HepG2 (cell line): ENCODE data around the gene TMEM39B. TPM values are rescaled to one million over a fixed set of nuclear protein-coding genes. Genes with fewer than 3 reads are reported as not detected.

Experiments
- ARNT2 ChIP-seq: sonication (generic); formaldehyde crosslinking; IDR thresholded peaks from 2 replicates; pipeline ENCODE4 v1.8.0; 2022; ENCODE audit warnings: mild to moderate bottlenecking, low read depth, missing genetic modification reagents, moderate library complexity
- DNMT3B ChIP-seq: conservative IDR thresholded peaks from 2 replicates; pipeline ENCODE4 v1.6.1; 2016; ENCODE audit warnings: missing biosample characterization, control low read depth
- E2F2 ChIP-seq: sonication (generic); formaldehyde crosslinking; IDR thresholded peaks from 2 replicates; pipeline ENCODE4 v1.4.0; 2020; ENCODE audit warnings: missing genetic modification reagents, borderline replicate concordance
- EED ChIP-seq: sonication (generic); formaldehyde crosslinking; IDR thresholded peaks from 2 replicates; pipeline ENCODE4 v1.5.0; 2020; ENCODE audit warnings: mild to moderate bottlenecking, missing genetic modification reagents
- ETV5 ChIP-seq: IDR thresholded peaks from 2 replicates; pipeline ENCODE4 v1.6.1; 2018; ENCODE audit warnings: missing biosample characterization, missing genetic modification reagents, inconsistent platforms, borderline replicate concordance
- GABPB1 ChIP-seq: IDR thresholded peaks from 2 replicates; pipeline ENCODE4 v1.6.1; 2016; ENCODE audit warnings: mild to moderate bottlenecking, missing genetic modification reagents, moderate library complexity, missing compliant biosample characterization
- MEIS2 ChIP-seq: sonication (generic); formaldehyde crosslinking; IDR thresholded peaks from 2 replicates; pipeline ENCODE4 v1.9.0; 2021; ENCODE audit warnings: mild to moderate bottlenecking, missing genetic modification reagents
- MIXL1 ChIP-seq: IDR thresholded peaks from 2 replicates; pipeline ENCODE4 v1.6.1; 2016
- RAD51 ChIP-seq: fragments of 450-650 bp; IDR thresholded peaks from 2 replicates; pipeline ENCODE4 v1.6.1; 2016; ENCODE audit warnings: borderline replicate concordance
- RFX5 ChIP-seq: IDR thresholded peaks from 2 replicates; pipeline ENCODE4 v1.6.1; 2011; ENCODE audit warnings: low read depth, low read length, improper control_type of control experiment
- SMAD3 ChIP-seq: sonication (generic); formaldehyde crosslinking; IDR thresholded peaks from 2 replicates; pipeline ENCODE4 v1.4.0; 2020; ENCODE audit warnings: missing genetic modification reagents
- SMARCE1 ChIP-seq: fragments of 450-650 bp; IDR thresholded peaks from 2 replicates; pipeline ENCODE4 v1.6.1; 2017; ENCODE audit warnings: borderline replicate concordance
- SRSF1 ChIP-seq: fragments of 200-400 bp; formaldehyde crosslinking; optimal IDR thresholded peaks from 2 replicates; pipeline ENCODE3; 2017; ENCODE audit warnings: mild to moderate bottlenecking, low read depth, low read length, moderate library complexity
- ZIK1 ChIP-seq: sonication (generic); formaldehyde crosslinking; IDR thresholded peaks from 2 replicates; pipeline ENCODE4 v1.5.0; 2020; ENCODE audit warnings: mild to moderate bottlenecking, low read depth, missing genetic modification reagents, borderline replicate concordance
- ZNF180 ChIP-seq: sonication (generic); formaldehyde crosslinking; IDR thresholded peaks from 2 replicates; pipeline ENCODE4 v1.4.0; 2020; ENCODE audit warnings: low read depth, missing genetic modification reagents, borderline replicate concordance
- ZNF20 ChIP-seq: sonication (generic); formaldehyde crosslinking; IDR thresholded peaks from 2 replicates; pipeline ENCODE4 v1.4.0; 2020; ENCODE audit warnings: mild to moderate bottlenecking, moderate library complexity, missing genetic modification reagents
- ZNF260 ChIP-seq: sonication (generic); formaldehyde crosslinking; IDR thresholded peaks from 2 replicates; pipeline ENCODE4 v1.4.0; 2020; ENCODE audit warnings: missing genetic modification reagents, low read depth, mild to moderate bottlenecking, borderline replicate concordance
- ZNF263 ChIP-seq: sonication (generic); formaldehyde crosslinking; IDR thresholded peaks from 2 replicates; pipeline ENCODE4 v1.4.0; 2020; ENCODE audit warnings: missing genetic modification reagents
- ZNF549 ChIP-seq: sonication (generic); formaldehyde crosslinking; IDR thresholded peaks from 2 replicates; pipeline ENCODE4 v1.5.0; 2020; ENCODE audit warnings: missing genetic modification reagents
- ZNF563 ChIP-seq: sonication (generic); formaldehyde crosslinking; IDR thresholded peaks from 2 replicates; pipeline ENCODE4 v1.8.0; 2022; ENCODE audit warnings: mild to moderate bottlenecking, moderate library complexity, missing genetic modification reagents
- ZNF574 ChIP-seq: sonication (generic); formaldehyde crosslinking; IDR thresholded peaks from 2 replicates; pipeline ENCODE4 v1.4.0; 2020; ENCODE audit warnings: missing genetic modification reagents
- ZNF746 ChIP-seq: sonication (generic); formaldehyde crosslinking; IDR thresholded peaks from 2 replicates; pipeline ENCODE4 v1.8.0; 2022; ENCODE audit warnings: mild to moderate bottlenecking, missing genetic modification reagents
- ZNF773 ChIP-seq: sonication (generic); formaldehyde crosslinking; IDR thresholded peaks from 2 replicates; pipeline ENCODE4 v1.4.0; 2020; ENCODE audit warnings: missing genetic modification reagents, borderline replicate concordance
- polyA plus RNA-seq, 8 experiments: library from polyadenylated mRNA; depleted of rRNA in 3 of 8; stranded (reverse) in 7 of 8; unstranded in 1 of 8; fragments of >200 nt; fragmentation: Illumina TruSeq in 4 of 8; extraction: Trizol in 4 of 8; gene quantifications; 2 replicates each; pipeline versions ENCODE4 v1.2.1 to v1.2.3, GENCODE V29; 2011 to 2016; ENCODE audit warnings: low read depth in 4 of 8, missing spikeins in 1 of 8, mixed read lengths in 1 of 8; ENCODE audit not compliant: insufficient read depth in 1 of 8
- total RNA-seq, 5 experiments: library from RNA; depleted of rRNA; stranded (reverse); fragments of >200 nt; fragmentation: Illumina TruSeq; extraction: Trizol; gene quantifications; 2 replicates each; pipeline ENCODE4 v1.2.3, GENCODE V29; 2016; ENCODE audit warnings: low read depth in 1 of 5
- TF ChIP-seq, protein P1 (sequence below): sonication (generic); formaldehyde crosslinking; IDR thresholded peaks from 2 replicates; pipeline ENCODE4 v1.8.0; 2022; ENCODE audit warnings: missing genetic modification reagents, mild to moderate bottlenecking, inconsistent platforms, borderline replicate concordance
- TF ChIP-seq, protein P2 (sequence below): IDR thresholded peaks from 2 replicates; pipeline ENCODE4 v1.6.1; 2012; ENCODE audit warnings: inconsistent platforms

The TMEM39B gene
- total and polyA plus RNA-seq, 2 of the 13 experiments (the other 11 are each of a cell fraction or from before 2014, with no cell fraction given): 4.9 to 10.4 TPM

GRCh38 chr1:32107742-32108661 lies 35.3 kb downstream of the TMEM39B start, which contains the start of gene KPNA6 (continued):
- TF ChIP-seq, protein P1, sequence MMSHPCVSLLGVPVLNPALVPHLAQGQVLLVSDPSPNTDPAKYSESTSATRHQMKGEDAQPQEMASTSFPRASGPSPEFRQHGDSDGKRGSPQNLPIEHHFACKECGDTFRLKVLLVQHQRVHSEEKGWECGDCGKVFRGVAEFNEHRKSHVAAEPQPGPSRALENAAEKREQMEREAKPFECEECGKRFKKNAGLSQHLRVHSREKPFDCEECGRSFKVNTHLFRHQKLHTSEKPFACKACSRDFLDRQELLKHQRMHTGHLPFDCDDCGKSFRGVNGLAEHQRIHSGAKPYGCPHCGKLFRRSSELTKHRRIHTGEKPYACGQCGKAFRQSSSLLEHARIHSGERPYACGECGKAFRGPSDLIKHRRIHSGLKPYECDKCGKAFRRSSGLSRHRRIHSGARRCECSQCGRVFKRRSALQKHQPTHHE (CRISPR knock-in tag): no peak
- peak; percentile 88 for TF ChIP-seq ZNF563
- peak; percentile 87; the same call in 1 of the 2 replicates for TF ChIP-seq EED
- TF ChIP-seq ETV5 (CRISPR knock-in tag): no peak; the same call in 1 of the 2 replicates
- TF ChIP-seq SMARCE1: no peak
- no peak; the same call in 1 of the 2 replicates for TF ChIP-seq ZIK1 (CRISPR knock-in tag)
- TF ChIP-seq ZNF773 (CRISPR knock-in tag): no peak
- no peak for TF ChIP-seq ZNF549 (CRISPR knock-in tag)
- TF ChIP-seq, protein P2, sequence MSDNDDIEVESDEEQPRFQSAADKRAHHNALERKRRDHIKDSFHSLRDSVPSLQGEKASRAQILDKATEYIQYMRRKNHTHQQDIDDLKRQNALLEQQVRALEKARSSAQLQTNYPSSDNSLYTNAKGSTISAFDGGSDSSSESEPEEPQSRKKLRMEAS: peak; percentile 51
- peak; percentile 43; the same call in 1 of the 2 replicates for TF ChIP-seq ZNF263
- TF ChIP-seq RAD51: no peak
- TF ChIP-seq ZNF180: no peak
- no peak for TF ChIP-seq ZNF746 (CRISPR knock-in tag)
- TF ChIP-seq MEIS2 (CRISPR knock-in tag): 0 out of 2 replicates have a peak, but pooled peaks have one; percentile 43
- TF ChIP-seq SRSF1: peak; percentile 49
- TF ChIP-seq ARNT2 (CRISPR knock-in tag): no peak; the same call in 1 of the 2 replicates
- TF ChIP-seq ZNF574: peak; percentile 38; the same call in 1 of the 2 replicates
- TF ChIP-seq ZNF20 (CRISPR knock-in tag): no peak
- TF ChIP-seq ZNF260 (CRISPR knock-in tag): no peak
- TF ChIP-seq DNMT3B (CRISPR knock-in tag): no peak
- peak; percentile 48 for TF ChIP-seq GABPB1 (CRISPR knock-in tag)
- TF ChIP-seq SMAD3 (CRISPR knock-in tag): peak; percentile 55; the same call in 1 of the 2 replicates
- no peak for TF ChIP-seq RFX5
- TF ChIP-seq E2F2: peak; percentile 18; the same call in 1 of the 2 replicates
- peak; percentile 92 for TF ChIP-seq MIXL1 (CRISPR knock-in tag)
